CD4-positive, alpha-beta T cell treated with Interleukin-15 for 4 hours (primary cell): ENCODE results near the gene CLDN5.

Experiments
- DNase-seq: peaks from one replicate; pipeline ENCODE4 v3.0.0-alpha.2; 2020; ENCODE audit warnings: low spot score

CLDN5 gene

GRCh38 chr22:19503869-19504268 lies 20.3 kb downstream of the CLDN5 start:
- no peak for DNase-seq

DNA sequence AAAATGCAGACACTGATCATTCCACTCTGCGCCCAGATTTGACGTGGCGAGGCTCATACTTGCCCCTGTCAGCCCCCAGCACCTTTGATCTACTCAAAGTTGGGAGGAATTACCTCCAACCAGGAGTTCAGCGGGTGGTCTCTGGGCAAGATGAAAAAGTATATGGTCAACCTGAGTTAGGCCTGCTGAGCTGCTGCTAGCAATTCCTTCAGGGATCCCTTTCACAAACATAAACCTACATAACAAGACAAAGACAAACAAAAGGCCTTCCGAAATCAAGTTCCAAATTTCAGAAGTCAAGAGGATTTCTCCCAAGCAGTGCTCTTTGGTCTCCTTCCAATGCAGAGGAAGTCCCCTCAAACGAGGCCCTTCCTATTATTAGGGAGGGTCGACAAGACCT lies 20.8 kb downstream of the CLDN5 start:
- no peak for DNase-seq

GRCh38 chr22:19501897-19502447 lies 22.2 kb downstream of the CLDN5 start:
- DNase-seq = no peak

GRCh38 chr22:19499880-19500242 lies 24.3 kb downstream of the CLDN5 start:
- DNase-seq = no peak

DNA sequence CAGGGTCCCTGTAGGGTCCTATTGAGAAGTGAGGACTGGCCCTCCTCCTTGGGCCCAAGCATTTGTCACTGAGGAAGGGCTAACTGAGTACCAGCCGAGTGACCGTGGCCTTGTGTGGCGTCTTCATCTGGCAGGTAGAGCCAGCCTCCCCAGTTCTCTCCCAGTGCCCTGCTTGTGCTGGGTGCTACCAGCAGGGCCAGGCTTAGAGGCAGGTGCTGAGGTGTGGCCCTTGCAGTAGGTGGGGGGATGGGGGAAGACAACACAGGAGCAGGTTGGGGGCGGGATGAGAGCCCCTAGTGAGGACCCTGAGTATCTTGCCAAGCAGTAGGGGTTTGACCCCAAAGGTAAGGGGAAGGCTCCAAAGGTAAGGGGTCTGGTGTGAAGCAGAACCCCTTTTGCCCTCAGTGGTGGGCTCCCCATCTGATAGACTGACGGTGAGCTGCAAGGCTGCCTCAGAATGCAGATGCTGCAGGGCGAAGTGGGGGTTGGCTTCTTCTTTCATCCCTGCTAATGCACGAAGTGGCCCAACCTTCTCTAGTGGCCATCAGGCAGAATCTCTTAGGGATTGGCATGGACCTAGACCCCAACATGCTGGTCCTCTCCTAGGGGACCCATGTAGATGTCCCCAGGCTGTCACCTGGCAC lies 24.9 kb downstream of the CLDN5 start:
- no peak for DNase-seq

- DNase-seq = no peak
Observed at GRCh38 chr22:19498866-19499190, 25.4 kb downstream of the CLDN5 start.

DNA sequence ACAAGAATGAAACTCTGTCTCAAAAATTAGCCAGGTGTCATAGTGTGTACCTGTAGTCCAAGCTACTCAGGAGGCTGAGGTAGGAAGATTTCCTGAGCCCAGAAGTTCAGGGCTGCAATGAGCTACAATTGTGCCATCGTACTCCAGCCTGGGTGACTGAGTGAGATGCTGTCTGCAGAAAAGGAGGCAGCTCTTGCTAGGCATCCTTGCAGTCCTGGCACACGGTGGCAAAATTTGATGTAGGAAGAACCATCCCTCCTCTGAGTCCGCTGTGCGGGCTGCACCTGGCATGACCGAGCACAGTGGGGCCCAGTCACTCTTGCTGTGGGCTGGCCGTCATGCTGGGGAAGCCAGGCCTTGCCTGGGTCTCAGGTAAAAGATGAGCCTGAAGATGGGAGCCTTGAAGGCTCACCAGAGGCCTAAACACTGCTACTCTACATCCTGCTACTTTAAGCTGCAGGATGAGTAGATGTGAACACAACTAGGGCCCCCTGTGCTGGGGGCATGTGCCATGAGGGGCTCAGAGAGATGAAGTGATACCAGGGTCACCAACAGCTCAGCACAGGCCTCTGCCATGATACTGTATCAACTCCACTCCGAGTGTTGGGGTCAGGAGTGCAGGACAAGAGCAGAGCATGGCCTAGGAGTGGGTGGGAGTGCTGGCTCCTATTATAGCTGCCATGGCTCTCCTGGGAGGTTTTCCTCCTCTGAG lies 25.9 kb downstream of the CLDN5 start:
- DNase-seq = no peak

- no peak for DNase-seq
Observed at GRCh38 chr22:19497245-19497644, 27.0 kb downstream of the CLDN5 start.

DNA sequence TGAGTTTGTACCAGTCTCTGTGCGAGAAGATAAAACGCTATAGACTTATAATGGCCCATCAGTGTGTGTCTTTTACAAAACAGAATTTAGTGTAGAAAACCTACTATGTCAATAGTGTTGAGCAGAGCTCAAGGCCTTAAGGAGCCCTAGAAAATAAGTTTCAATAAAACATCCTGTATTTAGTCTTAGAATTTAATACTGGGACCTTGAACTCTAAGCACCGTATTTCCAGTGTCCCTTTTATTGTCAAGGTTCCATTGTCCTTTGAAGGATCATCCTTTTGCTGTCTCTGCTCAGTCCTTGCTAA lies 27.9 kb downstream of the CLDN5 start:
- DNase-seq = no peak

DNA sequence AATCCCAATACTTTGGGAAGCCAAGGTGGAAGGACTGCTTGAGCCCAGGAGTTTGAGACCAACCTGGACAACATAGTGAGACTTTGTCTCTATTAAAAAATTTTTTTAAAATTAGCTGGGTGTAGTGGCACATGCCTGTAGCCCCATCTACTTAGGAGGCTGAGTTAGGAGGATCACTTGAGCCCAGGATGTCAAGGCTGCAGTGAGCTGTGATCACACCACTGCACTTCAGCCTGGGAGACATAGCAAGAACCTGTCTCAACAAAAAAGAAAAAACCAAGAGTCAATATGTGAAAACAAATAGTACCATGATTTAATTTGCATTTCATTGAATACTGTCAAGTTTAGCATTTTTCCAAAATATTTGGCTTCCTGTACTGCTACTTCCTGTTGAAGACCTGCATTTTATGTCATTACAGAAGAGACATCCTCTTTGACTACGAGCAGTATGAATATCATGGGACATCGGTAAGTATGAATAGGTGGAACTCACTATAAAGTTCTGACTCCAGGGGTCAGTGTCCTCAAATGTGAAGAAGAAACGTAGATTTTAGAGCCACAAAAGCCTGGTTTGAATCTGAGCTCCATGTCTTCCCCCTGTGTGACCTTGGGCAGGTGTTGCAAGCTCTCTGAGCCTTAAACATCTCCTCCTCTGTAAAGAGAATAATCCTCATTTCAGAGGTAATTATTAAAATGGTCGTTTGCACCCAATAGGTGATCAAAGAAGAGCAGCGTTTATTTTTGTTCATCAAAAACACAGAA lies 28.5 kb downstream of the CLDN5 start:
- peak; percentile 27 for DNase-seq

DNA sequence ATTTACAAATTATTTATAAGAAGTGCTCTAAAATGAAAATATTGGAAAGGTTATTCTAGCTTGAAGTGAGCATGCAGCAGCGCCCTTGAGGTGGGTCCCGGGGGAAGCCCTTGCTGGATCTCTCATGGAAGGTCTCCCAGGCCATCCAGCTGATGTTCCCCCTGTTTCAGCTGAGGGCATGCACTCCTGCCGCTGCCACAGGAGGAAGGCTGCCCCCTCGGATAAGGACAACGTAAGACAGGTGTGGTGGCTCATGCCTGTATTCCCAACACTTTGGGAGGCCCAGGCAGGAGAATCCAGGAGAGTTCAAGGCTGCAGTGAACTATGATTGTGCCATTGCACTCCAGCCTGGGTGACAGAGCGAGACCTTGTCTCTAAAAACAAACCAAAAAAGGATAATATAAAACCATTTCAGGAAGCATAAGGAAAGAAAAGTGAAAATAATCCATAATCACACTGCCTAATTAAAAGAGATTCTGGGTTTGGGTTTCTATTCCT lies 29.5 kb downstream of the CLDN5 start:
- DNase-seq = no peak

GRCh38 chr22:19494001-19494560 lies 30.1 kb downstream of the CLDN5 start:
- no peak for DNase-seq

DNA sequence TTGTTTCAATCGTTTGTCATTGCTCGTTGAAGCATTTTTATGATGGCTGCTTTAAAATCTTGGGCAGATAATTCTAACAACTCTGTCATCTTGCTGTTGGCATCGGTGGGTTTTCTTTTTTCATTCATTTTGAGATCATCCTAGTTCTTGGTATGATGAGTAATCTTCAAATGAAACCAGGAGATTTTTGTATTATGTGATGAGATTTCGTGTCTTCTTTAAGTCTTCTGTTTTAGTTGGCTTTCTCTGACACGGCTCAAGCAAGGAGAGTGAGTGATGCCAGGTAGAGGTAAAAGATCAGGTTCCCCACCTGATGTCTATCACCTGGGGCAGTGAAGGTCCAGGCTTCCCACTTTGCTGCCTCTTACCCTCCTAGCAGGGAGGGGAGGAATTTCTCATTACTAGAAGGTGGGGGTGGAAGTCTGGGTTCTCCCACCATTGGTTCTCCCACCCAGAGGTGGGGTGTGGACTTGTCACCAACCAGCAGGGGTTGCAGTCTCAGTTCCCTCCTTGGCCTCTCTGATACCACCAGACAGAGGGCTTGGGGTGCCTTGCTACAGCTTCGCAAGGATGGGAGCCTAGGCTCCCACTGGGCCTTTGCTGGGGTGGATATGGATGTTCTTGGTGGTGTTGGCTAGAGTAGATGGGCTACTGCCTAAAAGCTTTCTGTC lies 31.6 kb downstream of the CLDN5 start:
- DNase-seq = no peak

GRCh38 chr22:19490628-19491230 lies 33.5 kb downstream of the CLDN5 start:
- no peak for DNase-seq

DNA sequence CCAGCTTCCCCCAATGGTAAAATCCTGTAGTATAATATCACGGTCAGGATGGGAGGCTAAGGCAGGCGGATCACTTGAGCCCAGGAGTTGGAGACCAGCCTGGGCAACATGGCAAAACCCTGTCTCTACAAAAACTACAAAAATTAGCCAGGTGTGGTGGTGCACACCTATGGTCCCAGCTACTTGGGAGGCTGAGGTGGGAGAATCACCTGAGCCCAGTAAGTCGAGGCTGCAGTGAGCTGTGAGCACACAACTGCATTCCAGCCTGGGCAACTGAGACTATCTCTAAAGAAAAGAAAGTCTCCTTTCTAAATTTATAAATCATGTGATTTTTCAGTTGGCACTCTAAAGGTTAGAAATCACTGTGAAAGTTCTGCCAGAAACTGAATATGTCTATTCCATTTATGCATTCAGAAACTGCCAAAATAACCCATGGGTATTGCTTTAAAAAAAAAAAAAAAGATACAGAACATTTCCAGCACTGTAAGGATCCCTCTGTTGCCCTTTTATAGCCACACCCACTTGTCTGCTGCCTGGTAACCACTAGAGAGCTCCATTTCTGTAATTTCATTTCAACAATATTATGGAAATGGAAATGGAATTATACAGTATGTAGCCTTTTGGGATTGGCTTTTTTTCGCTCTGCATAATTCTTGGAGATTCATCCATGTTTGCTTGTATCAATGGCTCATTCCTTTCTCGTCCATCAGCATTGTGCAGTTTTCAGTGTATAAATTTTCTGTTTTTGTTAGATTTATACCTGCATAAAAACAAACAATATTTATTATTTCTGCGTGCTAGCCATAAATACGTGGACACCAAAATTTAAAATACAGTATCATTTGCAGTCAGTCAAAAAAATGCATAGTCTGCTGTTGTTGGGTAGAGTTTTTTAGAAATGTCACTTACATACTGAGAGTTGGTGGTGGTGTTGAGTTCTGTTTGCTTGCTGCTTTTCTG lies 35.0 kb downstream of the CLDN5 start:
- no peak for DNase-seq

GRCh38 chr22:19488285-19488684 lies 35.9 kb downstream of the CLDN5 start:
- no peak for DNase-seq

- DNase-seq = no peak
Observed at GRCh38 chr22:19483481-19484244, 40.5 kb downstream of the CLDN5 start.

DNA sequence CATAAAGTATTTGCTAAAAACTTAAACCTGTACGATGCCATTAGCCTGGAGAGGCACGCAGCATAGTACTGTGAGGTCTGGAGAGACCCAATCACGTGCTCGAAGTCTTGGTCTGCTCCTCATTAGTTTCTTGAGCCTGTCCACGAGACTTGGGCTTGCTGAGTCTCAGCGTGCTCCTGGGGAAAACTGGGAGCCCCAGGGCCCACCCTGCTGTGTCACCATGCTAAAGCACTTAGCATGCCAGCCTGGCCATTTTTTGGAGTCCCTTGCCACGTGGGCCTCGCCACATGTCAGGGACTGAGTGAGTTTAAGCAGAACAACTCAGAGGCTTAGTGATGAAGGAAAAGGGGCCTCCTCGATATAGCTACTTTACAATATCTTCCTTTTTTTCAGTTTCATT lies 41.9 kb downstream of the CLDN5 start:
- DNase-seq = no peak

DNA sequence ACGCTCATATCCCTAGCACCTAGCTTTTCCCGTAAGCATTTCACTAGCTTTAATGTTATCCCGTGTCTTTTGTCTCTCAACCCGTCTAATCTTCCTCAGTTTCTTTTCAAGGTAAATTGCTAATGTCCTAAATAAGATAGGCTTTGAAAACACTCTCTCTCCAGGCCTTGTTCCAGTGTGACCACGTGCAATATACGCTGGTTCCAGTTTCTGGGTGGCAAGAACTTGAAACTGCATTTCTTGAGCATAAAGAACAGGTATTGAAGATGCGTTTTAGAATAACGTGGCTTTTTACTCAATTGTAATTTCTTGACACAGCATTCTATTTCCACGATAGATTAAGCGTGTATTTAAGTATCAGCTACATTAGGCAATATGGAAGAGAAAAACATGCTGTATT lies 43.4 kb downstream of the CLDN5 start:
- no peak for DNase-seq

GRCh38 chr22:19480173-19480568 lies 44.0 kb downstream of the CLDN5 start:
- no peak for DNase-seq
